Liver (tissue), 9 donors: ENCODE data around the gene CDKL4. TPM values are rescaled to one million over a fixed set of nuclear protein-coding genes. Genes with fewer than 3 reads are reported as not detected.
"Not testable (repeated sequence)": the region's sequence is repeated elsewhere in the genome, so short reads cannot be mapped to it uniquely, and the experiment has no call there.

ENCODE experiments used
- DNase-seq: peaks from one replicate; pipeline ENCODE4 v3.0.0-alpha.2; 2017; ENCODE audit warnings: low spot score
- H3K27ac ChIP-seq, 2 donors: one replicate each; pipeline ENCODE4 v1.7.0; 2013; ENCODE audit warnings: inconsistent platforms in 2 of 2, low read length in 2 of 2, control low read depth in 1 of 2, low read depth in 1 of 2, mild to moderate bottlenecking in 1 of 2
- H3K27me3 ChIP-seq, 4 donors: one replicate each; pipeline versions ENCODE4 v1.6.1 to v1.7.0; 2013; ENCODE audit warnings: low read length in 3 of 4, inconsistent platforms in 1 of 4, mild to moderate bottlenecking in 1 of 4, moderate library complexity in 1 of 4; ENCODE audit not compliant: control insufficient read depth in 4 of 4, insufficient read depth in 4 of 4
- H3K36me3 ChIP-seq, 4 donors: one replicate each; pipeline versions ENCODE4 v1.6.1 to v1.7.0; 2013; ENCODE audit warnings: low read length in 3 of 4, mild to moderate bottlenecking in 3 of 4, low read depth in 1 of 4, moderate library complexity in 1 of 4; ENCODE audit not compliant: control insufficient read depth in 4 of 4, insufficient read depth in 3 of 4
- H3K4me1 ChIP-seq, 4 donors: one replicate each; pipeline versions ENCODE4 v1.6.1 to v1.7.0; 2013; ENCODE audit warnings: low read length in 3 of 4, mild to moderate bottlenecking in 3 of 4, moderate library complexity in 1 of 4; ENCODE audit not compliant: control insufficient read depth in 4 of 4, insufficient read depth in 4 of 4
- H3K4me3 ChIP-seq, 3 donors: one replicate each; pipeline versions ENCODE4 v1.6.1 to v1.7.0; 2013; ENCODE audit warnings: low read length in 3 of 3, control low read depth in 1 of 3, low read depth in 1 of 3, mild to moderate bottlenecking in 1 of 3
- H3K9ac ChIP-seq, 2 donors: one replicate each; pipeline ENCODE4 v1.7.0; 2013; ENCODE audit warnings: low read length in 2 of 2, mild to moderate bottlenecking in 2 of 2, moderate library complexity in 2 of 2, control low read depth in 1 of 2, low read depth in 1 of 2
- H3K9me3 ChIP-seq, 4 donors: one replicate each; pipeline versions ENCODE4 v1.6.1 to v1.7.0; 2013; ENCODE audit warnings: low read length in 3 of 4; ENCODE audit not compliant: control insufficient read depth in 4 of 4
- FOXA1 ChIP-seq: IDR thresholded peaks from 2 replicates; pipeline ENCODE4 v1.6.1; 2016; ENCODE audit warnings: antibody characterized with exemption
- FOXA2 ChIP-seq: IDR thresholded peaks from 2 replicates; pipeline ENCODE4 v1.6.1; 2016; ENCODE audit warnings: antibody characterized with exemption
- GABPA ChIP-seq, 2 donors: IDR thresholded peaks in 1 of 2; conservative IDR thresholded peaks in 1 of 2; 2 replicates each; pipeline ENCODE4 v1.6.1; 2016; ENCODE audit warnings: antibody characterized with exemption in 2 of 2, mild to moderate bottlenecking in 1 of 2, moderate library complexity in 1 of 2
- HNF4A ChIP-seq, 2 donors: conservative IDR thresholded peaks; 2 replicates each; pipeline ENCODE4 v1.6.1; 2016; ENCODE audit warnings: antibody characterized with exemption in 2 of 2, mild to moderate bottlenecking in 2 of 2
- HNF4G ChIP-seq: IDR thresholded peaks from 2 replicates; pipeline ENCODE4 v1.6.1; 2016; ENCODE audit warnings: antibody characterized with exemption
- JUND ChIP-seq, 2 donors: IDR thresholded peaks; 2 replicates each; pipeline ENCODE4 v1.6.1; 2016; ENCODE audit warnings: antibody characterized with exemption in 2 of 2
- RAD21 ChIP-seq, 2 donors: IDR thresholded peaks; 2 replicates each; pipeline ENCODE4 v1.6.1; 2016; ENCODE audit warnings: antibody characterized with exemption in 2 of 2, mild to moderate bottlenecking in 2 of 2
- SP1 ChIP-seq: IDR thresholded peaks from 2 replicates; pipeline ENCODE4 v1.6.1; 2018; ENCODE audit warnings: antibody characterized with exemption, mild to moderate bottlenecking
- TAF1 ChIP-seq: conservative IDR thresholded peaks from 2 replicates; pipeline ENCODE4 v1.6.1; 2016; ENCODE audit warnings: antibody characterized with exemption, mild to moderate bottlenecking
- YY1 ChIP-seq: IDR thresholded peaks from 2 replicates; pipeline ENCODE4 v1.6.1; 2016; ENCODE audit warnings: antibody characterized with exemption, mild to moderate bottlenecking
- ZBTB33 ChIP-seq: IDR thresholded peaks from 2 replicates; pipeline ENCODE4 v1.6.1; 2016; ENCODE audit warnings: antibody characterized with exemption
- WGBS: extraction: QIAGEN DNeasy Blood & Tissue Kit; methylation state at CpG from one replicate; pipeline ENCODE4 v1.1.7; 2013; 5-methylcytosine and 5-hydroxymethylcytosine counted together
- polyA plus RNA-seq, 2 donors: library from polyadenylated mRNA; stranded (reverse) in 1 of 2; unstranded in 1 of 2; fragments of 200-250 nt in 1 of 2; fragments of >200 nt in 1 of 2; fragmentation: Nextera tagmentation in 1 of 2; extraction: Ambion mirVana in 1 of 2; gene quantifications; one replicate each; pipeline versions ENCODE4 v1.2.1 to v1.2.3, GENCODE V29; 2013 to 2015
- total RNA-seq, 2 donors: library from RNA; depleted of rRNA; stranded (reverse); fragments of >200 nt; gene quantifications; one replicate each; pipeline ENCODE4 v1.2.3, GENCODE V29; 2014
- TF ChIP-seq, protein P1 (sequence below): IDR thresholded peaks from 2 replicates; pipeline ENCODE4 v1.6.1; 2016; ENCODE audit warnings: antibody characterized with exemption, mild to moderate bottlenecking
- TF ChIP-seq, protein P2 (sequence below): IDR thresholded peaks from 2 replicates; pipeline ENCODE4 v1.6.1; 2016; ENCODE audit warnings: antibody characterized with exemption
- donor health status: healthy.
- donor health status: healthy.
- donor health status: healthy.
- donor health status: healthy.
- donor health status: healthy.

Gene CDKL4
- total and polyA plus RNA-seq, 4 donors, result 0.25 to 1.1 TPM; not detected in 2

DNA sequence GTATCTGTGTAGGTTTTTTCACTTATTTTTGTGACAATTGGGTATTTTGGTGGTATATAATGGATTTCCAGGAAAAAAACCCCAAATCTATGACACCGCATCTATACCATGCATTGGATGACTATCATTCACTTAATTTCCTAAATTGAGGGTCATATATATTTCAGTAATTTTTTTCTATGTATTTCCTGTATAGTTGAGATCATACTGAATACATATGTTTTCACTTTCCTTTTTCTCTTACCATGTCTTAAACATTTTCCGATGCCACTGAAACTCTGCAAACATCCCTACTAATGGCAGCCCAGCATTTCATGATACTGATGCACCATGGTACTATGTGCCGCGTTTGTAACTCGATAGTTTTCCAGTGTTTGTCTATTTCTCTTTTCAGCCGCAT is 40.4 kb downstream of the CDKL4 start:
- TF ChIP-seq HNF4G (no peak), SP1 (no peak), GABPA (IDR thresholded peaks at IDR 0.05 in 1 of 2, conservative IDR thresholded peaks at IDR 0.05 in 1 of 2) (no peak), HNF4A (conservative IDR thresholded peaks at IDR 0.05) (no peak), ZBTB33 (no peak), RAD21 (IDR thresholded peaks at IDR 0.05) (no peak), FOXA2 (no peak), JUND (IDR thresholded peaks at IDR 0.05) (no peak), YY1 (no peak), TAF1 (no peak), FOXA1 (no peak)
- TF ChIP-seq, protein P1, sequence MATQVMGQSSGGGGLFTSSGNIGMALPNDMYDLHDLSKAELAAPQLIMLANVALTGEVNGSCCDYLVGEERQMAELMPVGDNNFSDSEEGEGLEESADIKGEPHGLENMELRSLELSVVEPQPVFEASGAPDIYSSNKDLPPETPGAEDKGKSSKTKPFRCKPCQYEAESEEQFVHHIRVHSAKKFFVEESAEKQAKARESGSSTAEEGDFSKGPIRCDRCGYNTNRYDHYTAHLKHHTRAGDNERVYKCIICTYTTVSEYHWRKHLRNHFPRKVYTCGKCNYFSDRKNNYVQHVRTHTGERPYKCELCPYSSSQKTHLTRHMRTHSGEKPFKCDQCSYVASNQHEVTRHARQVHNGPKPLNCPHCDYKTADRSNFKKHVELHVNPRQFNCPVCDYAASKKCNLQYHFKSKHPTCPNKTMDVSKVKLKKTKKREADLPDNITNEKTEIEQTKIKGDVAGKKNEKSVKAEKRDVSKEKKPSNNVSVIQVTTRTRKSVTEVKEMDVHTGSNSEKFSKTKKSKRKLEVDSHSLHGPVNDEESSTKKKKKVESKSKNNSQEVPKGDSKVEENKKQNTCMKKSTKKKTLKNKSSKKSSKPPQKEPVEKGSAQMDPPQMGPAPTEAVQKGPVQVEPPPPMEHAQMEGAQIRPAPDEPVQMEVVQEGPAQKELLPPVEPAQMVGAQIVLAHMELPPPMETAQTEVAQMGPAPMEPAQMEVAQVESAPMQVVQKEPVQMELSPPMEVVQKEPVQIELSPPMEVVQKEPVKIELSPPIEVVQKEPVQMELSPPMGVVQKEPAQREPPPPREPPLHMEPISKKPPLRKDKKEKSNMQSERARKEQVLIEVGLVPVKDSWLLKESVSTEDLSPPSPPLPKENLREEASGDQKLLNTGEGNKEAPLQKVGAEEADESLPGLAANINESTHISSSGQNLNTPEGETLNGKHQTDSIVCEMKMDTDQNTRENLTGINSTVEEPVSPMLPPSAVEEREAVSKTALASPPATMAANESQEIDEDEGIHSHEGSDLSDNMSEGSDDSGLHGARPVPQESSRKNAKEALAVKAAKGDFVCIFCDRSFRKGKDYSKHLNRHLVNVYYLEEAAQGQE, result no peak
- TF ChIP-seq, protein P2, sequence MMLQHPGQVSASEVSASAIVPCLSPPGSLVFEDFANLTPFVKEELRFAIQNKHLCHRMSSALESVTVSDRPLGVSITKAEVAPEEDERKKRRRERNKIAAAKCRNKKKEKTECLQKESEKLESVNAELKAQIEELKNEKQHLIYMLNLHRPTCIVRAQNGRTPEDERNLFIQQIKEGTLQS, result no peak
- DNase-seq, result no peak
- no peaks in the 10 kb centered on the region for H3K36me3 ChIP-seq
- H3K27me3 ChIP-seq, result no peaks in the 10 kb centered on the region
- no peak overlapping the region for H3K4me3 ChIP-seq
- 77% methylated on average over 6 of the region's 6 CpGs for WGBS
- H3K9ac ChIP-seq, result no peak overlapping the region
- H3K9me3 ChIP-seq, result no peaks in the 10 kb centered on the region
- H3K4me1 ChIP-seq, result no peaks in the 10 kb centered on the region
- no peak overlapping the region for H3K27ac ChIP-seq

GRCh38 chr2:39202639-39203369 is 41.0 kb downstream of the CDKL4 start:
- no peaks in the 10 kb centered on the region for H3K36me3 ChIP-seq
- 79% methylated on average over 1 of the region's 1 CpG for WGBS

DNA sequence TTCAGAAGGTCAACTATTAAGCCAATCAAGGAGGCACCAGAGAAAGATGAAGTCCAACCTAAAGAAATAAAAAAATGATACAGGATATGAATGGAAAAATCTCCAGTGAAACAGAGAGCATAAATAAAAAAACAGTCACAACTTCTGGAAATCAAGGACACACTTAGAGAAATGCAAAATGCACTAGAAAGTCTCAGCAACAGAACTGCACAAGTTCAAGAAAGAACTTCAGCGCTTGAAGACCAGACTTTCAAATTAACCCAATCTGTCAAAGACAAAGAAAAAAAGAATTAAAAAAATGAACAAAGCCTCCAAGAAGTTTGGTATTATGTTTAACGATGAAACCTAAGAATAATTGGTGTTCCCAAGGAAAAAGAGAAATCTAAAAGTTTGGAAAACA is 46.8 kb downstream of the CDKL4 start:
- not testable (repeated sequence) for H3K36me3 ChIP-seq, DNase-seq, H3K4me1 ChIP-seq, H3K9me3 ChIP-seq, H3K27me3 ChIP-seq, H3K4me3 ChIP-seq, H3K9ac ChIP-seq, H3K27ac ChIP-seq
- WGBS, result 97% methylated on average over 2 of the region's 2 CpGs

More at GRCh38 chr2:39202639-39203369, 41.0 kb downstream of the CDKL4 start:
- Histone ChIP-seq H3K9ac (no peak overlapping the region), H3K27me3 (no peaks in the 10 kb centered on the region), H3K9me3 (no peaks in the 10 kb centered on the region), H3K4me3 (no peak overlapping the region), H3K4me1 (no peaks in the 10 kb centered on the region), H3K27ac (no peak overlapping the region)
- TF ChIP-seq, protein P1, result no peak
- DNase-seq, result no peak
